CD4-positive, alpha-beta T cell (primary cell): ENCODE data around the gene RDH5. TPM values are rescaled to one million over a fixed set of nuclear protein-coding genes. Genes with fewer than 3 reads are reported as not detected.
A peak's percentile ranks its signal among the peaks of the same experiment; 100 is the strongest.

ENCODE experiments used
- ATAC-seq: fragments of 200-7000 bp; cut with Tn5 transposase; one replicate; pipeline ENCODE4 v1.10.0; 2022; ENCODE audit warnings: mild to moderate bottlenecking; ENCODE audit not compliant: poor library complexity
- CTCF ChIA-PET: fragments of 350-600 bp; sonication (Branson Sonifier 250); formaldehyde crosslinking; loops from one replicate; lab custom pipeline; 2021; ENCODE audit warnings: antibody characterized with exemption, inconsistent platforms; lab: Charles Lee
- POLR2A ChIA-PET: fragments of 350-600 bp; sonication (Branson Sonifier 250); formaldehyde crosslinking; loops from one replicate; lab custom pipeline; 2021; ENCODE audit warnings: antibody characterized with exemption, inconsistent platforms; lab: Charles Lee
- DNase-seq, 14 experiments: peaks; one replicate each; pipeline ENCODE4 v3.0.0-alpha.2; 2013 to 2020; ENCODE audit warnings: mixed read lengths in 2 of 14
- H3K27ac ChIP-seq, 2 donors: one replicate each; pipeline versions ENCODE4 v1.5.1 to v1.7.0; 2013; ENCODE audit warnings: low read length in 2 of 2, low read depth in 1 of 2, mild to moderate bottlenecking in 1 of 2
- H3K27me3 ChIP-seq, 2 experiments: 1 replicate in 1 of 2; 2 replicates in 1 of 2; pipeline versions ENCODE4 v1.6.1 to v1.7.0; 2013; ENCODE audit warnings: low read length in 2 of 2, control low read depth in 1 of 2, mild to moderate bottlenecking in 1 of 2, moderate library complexity in 1 of 2; ENCODE audit not compliant: insufficient read depth in 2 of 2, control insufficient read depth in 1 of 2
- H3K36me3 ChIP-seq: one replicate; pipeline ENCODE4 v1.6.1; 2013; ENCODE audit warnings: low read length, control low read depth; ENCODE audit not compliant: insufficient read depth
- H3K4me1 ChIP-seq: one replicate; pipeline ENCODE4 v1.6.1; 2013; ENCODE audit warnings: low read length, control low read depth; ENCODE audit not compliant: insufficient read depth
- H3K4me3 ChIP-seq: one replicate; pipeline ENCODE4 v1.5.1; 2013; ENCODE audit warnings: mild to moderate bottlenecking, low read length, moderate library complexity
- H3K9me3 ChIP-seq, 2 experiments: 1 replicate in 1 of 2; 2 replicates in 1 of 2; pipeline versions ENCODE4 v1.6.1 to v1.7.0; 2013; ENCODE audit warnings: low read length in 2 of 2, mild to moderate bottlenecking in 2 of 2, control low read depth in 1 of 2, moderate library complexity in 1 of 2; ENCODE audit not compliant: control insufficient read depth in 1 of 2, insufficient read depth in 1 of 2
- H3K27ac Mint-ChIP-seq: one replicate; pipeline ENCODE4 v1.8.0; 2020; ENCODE audit warnings: mixed read lengths
- H3K27me3 Mint-ChIP-seq: one replicate; pipeline ENCODE4 v1.8.0; 2021; ENCODE audit warnings: mixed read lengths
- H3K36me3 Mint-ChIP-seq: one replicate; pipeline ENCODE4 v1.8.0; 2021; ENCODE audit warnings: low read depth, mixed read lengths
- H3K4me1 Mint-ChIP-seq: one replicate; pipeline ENCODE4 v1.8.0; 2021; ENCODE audit warnings: low read depth, mixed read lengths
- H3K4me3 Mint-ChIP-seq: one replicate; pipeline ENCODE4 v1.8.0; 2020; ENCODE audit warnings: mild to moderate bottlenecking, mixed read lengths
- H3K9me3 Mint-ChIP-seq: one replicate; pipeline ENCODE4 v1.8.0; 2020; ENCODE audit warnings: mixed read lengths
- CTCF ChIP-seq: fragments of 200-600 bp; IDR thresholded peaks from one replicate; pipeline ENCODE4 v1.8.0; 2022; ENCODE audit warnings: antibody characterized with exemption, mild to moderate bottlenecking
- intact Hi-C, 2 experiments: fragments of 100-400 bp; cut with DNase I in 1 of 2; cut with micrococcal nuclease in 1 of 2; formaldehyde crosslinking; loops; one replicate each; pipeline versions ENCODE4 v1.15.1 to v1.9.0; 2023 to 2025; cut with DNase I, micrococcal nuclease
- total RNA-seq, 174 experiments: library from RNA in 2 of 174; stranded (reverse) in 2 of 174; gene quantifications; one replicate each; pipeline ENCODE4 v1.2.3 and lab custom pipeline; 2021 to 2026

RDH5 gene
- total RNA-seq, 2 experiments from 2014 or later = 8.8 TPM

GRCh38 chr12:55760663-55761062, 40.5 kb downstream of the RDH5 start:
- Mint-ChIP-seq H3K27ac (peak overlapping the region; percentile 51), H3K4me3 (no peak overlapping the region), H3K27me3 (no peaks in the 10 kb centered on the region), H3K36me3 (peaks cover 71% of the 10 kb centered on the region), H3K9me3 (no peaks in the 10 kb centered on the region), H3K4me1 (no peaks in the 10 kb centered on the region)
- no peaks in the 10 kb centered on the region for H3K27me3 ChIP-seq
- POLR2A ChIA-PET = no interaction called here
- no peak for TF ChIP-seq CTCF
- H3K27ac ChIP-seq = no peak overlapping the region
- CTCF ChIA-PET = no interaction called here
- ATAC-seq = no peak
- H3K36me3 ChIP-seq = peaks cover 77% of the 10 kb centered on the region
- H3K9me3 ChIP-seq = no peaks in the 10 kb centered on the region
- H3K4me1 ChIP-seq = no peaks in the 10 kb centered on the region
- no peak for DNase-seq
- no peak overlapping the region for H3K4me3 ChIP-seq
- intact Hi-C loops = no loop called here

- no peaks in the 10 kb centered on the region for H3K9me3 Mint-ChIP-seq
- H3K27ac ChIP-seq = no peak overlapping the region
- H3K27ac Mint-ChIP-seq = no peak overlapping the region
- no peaks in the 10 kb centered on the region for H3K27me3 Mint-ChIP-seq
- H3K27me3 ChIP-seq = no peaks in the 10 kb centered on the region
- peaks cover 68% of the 10 kb centered on the region for H3K36me3 Mint-ChIP-seq
- H3K4me1 ChIP-seq = no peaks in the 10 kb centered on the region
- intact Hi-C loops = no loop called here
- POLR2A ChIA-PET = no interaction called here
- TF ChIP-seq CTCF = no peak
- H3K9me3 ChIP-seq = no peaks in the 10 kb centered on the region
- H3K4me3 ChIP-seq = no peak overlapping the region
- peaks cover 6% of the 10 kb centered on the region for H3K4me1 Mint-ChIP-seq
- DNase-seq = no peak
- CTCF ChIA-PET = interaction anchor here (1.0 kb wide), 1 partner anchor 32 kb away, joined by 3 read pairs; no protein-coding TSS in a partner anchor
- peaks cover 69% of the 10 kb centered on the region for H3K36me3 ChIP-seq
- H3K4me3 Mint-ChIP-seq = no peak overlapping the region
- ATAC-seq = no peak
Measured at GRCh38 chr12:55762646-55763045, 42.5 kb downstream of the RDH5 start.

GRCh38 chr12:55765736-55766290, 45.6 kb downstream of the RDH5 start:
- no peaks in the 10 kb centered on the region for H3K9me3 Mint-ChIP-seq
- Histone ChIP-seq H3K36me3 (peaks cover 51% of the 10 kb centered on the region), H3K4me3 (no peak overlapping the region), H3K27ac (no peak overlapping the region), H3K27me3 (no peaks in the 10 kb centered on the region), H3K9me3 (no peaks in the 10 kb centered on the region), H3K4me1 (no peaks in the 10 kb centered on the region)
- H3K27me3 Mint-ChIP-seq = no peaks in the 10 kb centered on the region
- ATAC-seq (no peak), DNase-seq (no peak)
- peaks cover 11% of the 10 kb centered on the region for H3K4me1 Mint-ChIP-seq
- peak overlapping the region; percentile 6 for H3K27ac Mint-ChIP-seq
- POLR2A ChIA-PET = interaction anchor here (1.5 kb wide), 1 partner anchor 22 kb away, joined by 6 read pairs; no protein-coding TSS in a partner anchor
- CTCF ChIA-PET = interaction anchor here (0.9 kb wide), 1 partner anchor 28 kb away, joined by 3 read pairs; no protein-coding TSS in a partner anchor
- H3K4me3 Mint-ChIP-seq = no peak overlapping the region
- peaks cover 49% of the 10 kb centered on the region for H3K36me3 Mint-ChIP-seq
- intact Hi-C loops = no loop called here
- no peak for TF ChIP-seq CTCF
